Activated T-cell treated with anti-CD3 and anti-CD28 coated beads, Interleukin-2, amount 50 U/mL, for 1 hour (primary cell): Measurements from ENCODE around the gene CYP46A1.

Experiments
- DNase-seq: peaks from one replicate; pipeline ENCODE4 v3.0.0-alpha.2; 2020

CYP46A1 gene

DNA sequence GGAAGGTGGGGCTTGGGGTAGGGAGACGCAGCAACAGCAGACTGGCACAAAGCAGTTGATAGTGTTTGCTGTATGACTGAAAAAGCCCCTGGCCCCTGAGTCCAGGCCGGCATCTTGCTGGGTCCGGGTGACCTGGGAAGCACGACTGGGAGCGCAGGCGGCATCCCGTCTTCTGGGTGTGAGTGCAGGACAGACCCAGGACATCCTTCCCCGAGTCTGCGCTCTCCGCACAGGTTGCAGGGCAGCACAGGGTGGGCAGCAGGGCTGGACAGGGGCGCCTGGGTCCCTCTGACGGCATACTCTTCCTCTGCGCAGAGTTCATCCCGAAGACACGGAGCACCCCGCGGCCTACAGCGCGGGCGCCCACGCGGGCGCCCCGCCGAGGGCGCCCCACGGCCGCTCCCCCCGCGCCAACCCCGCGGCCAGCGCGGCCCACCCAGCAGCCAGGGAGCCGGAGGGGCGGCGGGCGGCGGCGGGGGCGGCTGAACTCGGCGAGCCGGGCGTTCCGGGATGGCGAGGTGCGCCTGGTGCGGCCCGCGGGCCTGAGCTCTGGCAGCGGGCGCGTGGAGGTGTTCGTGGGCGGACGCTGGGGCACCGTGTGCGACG, 9.2 kb upstream of the CYP46A1 start:
- DNase-seq = no peak

GRCh38 chr14:99675382-99675835, 8.7 kb upstream of the CYP46A1 start:
- DNase-seq = no peak

- no peak for DNase-seq
These were observed 8.1 kb upstream of the CYP46A1 start for GRCh38 chr14:99675951-99676350.

DNA sequence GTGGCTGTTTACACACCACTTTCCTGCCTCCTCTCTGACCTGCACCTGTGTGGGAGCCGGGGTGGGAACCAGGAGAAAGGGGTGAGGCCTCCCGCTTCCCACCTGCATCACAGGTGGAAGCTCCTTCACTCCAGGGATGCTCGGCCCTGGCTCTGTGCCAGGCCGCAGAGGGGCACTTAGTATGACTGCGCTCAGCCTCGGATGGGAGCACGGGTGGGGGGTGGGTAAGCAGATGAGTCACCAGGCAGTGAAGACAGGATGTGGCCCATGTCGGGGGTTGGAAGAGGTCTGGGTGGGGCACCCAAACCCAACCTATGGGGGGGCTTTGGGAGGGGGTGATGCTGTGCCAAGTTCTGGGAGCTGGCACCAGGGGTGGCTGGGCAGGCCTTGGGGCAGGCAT, 7.4 kb upstream of the CYP46A1 start:
- DNase-seq = no peak

DNA sequence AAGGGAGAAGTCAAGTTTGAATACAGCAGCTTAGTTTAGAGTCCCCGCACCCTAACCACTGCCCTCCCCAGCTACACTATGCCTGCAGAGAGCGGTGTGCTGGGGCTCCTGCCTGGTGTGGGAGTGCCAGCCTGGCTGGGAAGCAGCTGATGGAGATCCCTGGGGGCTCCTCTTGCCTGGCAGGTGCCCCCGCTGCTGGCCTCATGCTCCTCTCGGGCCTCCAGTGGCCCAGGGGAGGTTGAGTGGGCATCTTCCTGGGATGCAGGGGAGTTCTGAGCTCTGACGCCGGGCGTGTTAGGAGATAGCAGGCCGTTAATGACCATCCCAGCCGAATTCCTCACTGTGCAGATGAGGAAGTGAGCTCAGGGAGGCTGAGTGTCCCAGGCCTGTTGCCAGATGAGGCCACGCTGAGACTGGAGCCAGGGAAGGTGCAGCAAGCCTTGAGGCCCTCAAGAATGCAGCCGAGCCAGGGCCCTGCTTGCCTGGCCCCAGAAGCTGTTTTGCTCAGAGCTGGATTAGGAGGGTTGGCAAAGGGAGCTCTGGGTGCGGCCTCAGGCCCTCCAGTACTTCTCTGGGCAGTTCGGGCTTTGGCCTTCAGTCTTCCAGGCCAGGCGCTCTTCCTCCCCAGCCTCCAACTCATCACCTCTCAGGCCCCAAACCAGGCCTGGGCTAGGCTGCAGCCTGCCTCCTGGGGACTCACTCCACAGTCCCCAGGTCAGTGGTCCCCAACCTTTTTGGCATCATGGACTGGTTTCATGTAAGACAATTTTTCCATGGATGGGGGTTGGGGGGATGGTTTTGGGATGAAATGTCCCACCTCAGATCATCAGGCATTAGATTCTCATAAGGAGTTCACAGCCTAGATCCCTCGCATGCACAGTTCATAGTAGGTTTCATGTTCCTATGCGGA, 6.6 kb upstream of the CYP46A1 start:
- no peak for DNase-seq

DNA sequence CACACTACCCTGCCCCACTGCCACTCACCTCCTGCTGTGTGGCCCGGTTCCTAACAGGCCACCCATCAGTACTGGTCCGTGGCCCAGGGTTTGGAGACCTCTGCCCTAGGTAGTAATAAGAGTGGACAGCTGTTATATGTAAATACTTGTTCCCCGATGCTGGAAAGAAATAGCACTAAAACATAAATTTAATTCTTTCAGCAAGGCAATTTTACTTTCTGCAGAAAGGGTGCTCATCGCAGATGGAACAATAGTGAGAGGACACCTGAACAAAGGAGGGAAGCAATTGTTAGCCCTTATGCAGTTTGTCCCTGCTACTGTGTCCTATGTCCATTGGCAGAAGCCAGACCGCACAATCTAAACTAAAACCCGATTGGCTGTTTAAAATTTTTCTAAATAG, 5.9 kb upstream of the CYP46A1 start:
- DNase-seq = no peak

DNA sequence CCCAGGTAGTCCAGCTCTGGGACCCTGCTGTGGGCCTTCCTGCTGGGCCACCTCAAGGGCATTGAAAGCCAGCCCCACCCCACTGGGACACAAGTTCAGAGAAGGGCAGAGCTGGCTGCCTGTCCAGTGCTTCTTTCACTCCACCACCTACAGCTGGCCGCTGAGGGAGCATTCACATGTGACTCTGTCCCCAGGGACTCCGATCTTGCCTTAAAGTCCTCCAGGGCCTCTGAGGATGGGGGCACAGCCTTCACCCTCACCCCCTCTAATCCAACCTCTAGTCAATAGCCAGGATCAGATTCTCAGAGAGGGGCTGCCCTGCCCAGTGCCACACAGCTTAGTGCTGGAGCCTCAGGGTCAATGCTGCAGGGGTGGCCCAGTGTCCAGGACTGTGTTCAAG, 5.0 kb upstream of the CYP46A1 start:
- no peak for DNase-seq

DNA sequence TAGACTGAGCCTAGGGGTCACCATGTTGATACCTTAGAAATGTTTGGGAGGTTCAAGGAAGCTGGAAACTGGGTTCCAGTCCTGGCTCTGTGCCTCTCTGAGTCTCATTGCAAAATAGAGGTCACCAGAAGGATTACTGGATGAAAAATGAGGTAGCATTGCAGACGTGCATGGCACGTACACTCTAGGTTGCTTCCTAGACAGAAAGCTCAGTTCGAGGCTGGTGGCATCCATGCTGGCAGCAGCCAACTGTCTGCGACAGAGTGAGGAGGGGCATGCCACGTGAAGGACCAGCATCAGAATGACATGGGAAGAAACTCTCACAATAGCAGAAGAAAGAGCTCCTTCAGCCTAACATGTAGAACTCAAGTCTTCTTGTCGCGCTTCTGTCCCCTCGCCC, 4.6 kb upstream of the CYP46A1 start:
- no peak for DNase-seq

DNA sequence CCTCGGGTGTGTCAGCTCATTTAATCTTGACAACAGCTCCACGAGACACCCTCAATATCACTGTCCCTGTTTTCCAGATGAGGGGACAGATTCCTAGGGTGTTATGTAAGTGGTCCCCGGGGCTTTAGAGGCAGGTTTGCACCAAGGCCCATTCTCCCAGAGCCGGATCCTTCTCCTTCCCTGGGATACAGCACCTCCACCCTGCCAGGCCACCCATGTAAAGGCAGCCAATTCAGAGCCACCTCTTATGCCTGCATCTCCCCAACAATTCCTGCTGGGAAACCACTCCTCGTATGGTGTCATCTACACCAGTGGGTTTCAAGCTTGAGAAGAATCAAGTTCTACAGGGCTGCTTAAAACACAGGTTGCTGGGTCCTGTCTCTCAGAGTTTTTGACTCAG, 4.1 kb upstream of the CYP46A1 start:
- no peak for DNase-seq

GRCh38 chr14:99681101-99681831, 2.8 kb upstream of the CYP46A1 start:
- DNase-seq = no peak

DNA sequence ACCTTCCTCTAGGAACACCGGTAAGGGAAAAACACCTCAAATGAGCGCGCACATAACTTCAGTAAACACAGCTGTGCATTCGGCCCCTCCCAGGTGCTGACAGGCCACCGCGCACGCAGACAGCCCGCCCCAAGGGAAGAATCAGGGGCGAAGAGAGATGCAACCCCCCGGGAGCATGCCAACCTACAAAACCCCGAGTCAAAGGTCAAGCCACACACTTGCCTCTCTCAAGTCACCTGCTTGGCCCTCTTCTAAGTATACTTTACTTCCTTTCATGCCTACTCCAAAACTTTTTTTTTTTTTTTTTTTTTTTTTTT, 2.3 kb upstream of the CYP46A1 start:
- no peak for DNase-seq

GRCh38 chr14:99682809-99683618, 1.1 kb upstream of the CYP46A1 start:
- DNase-seq = peak; percentile 85

- no peak for DNase-seq
These were observed 374 bp downstream of the CYP46A1 start for GRCh38 chr14:99684410-99684934.

- no peak for DNase-seq
These were observed 1.1 kb downstream of the CYP46A1 start for GRCh38 chr14:99685151-99685591.

- no peak for DNase-seq
These were observed 1.5 kb downstream of the CYP46A1 start for GRCh38 chr14:99685596-99685995.

DNA sequence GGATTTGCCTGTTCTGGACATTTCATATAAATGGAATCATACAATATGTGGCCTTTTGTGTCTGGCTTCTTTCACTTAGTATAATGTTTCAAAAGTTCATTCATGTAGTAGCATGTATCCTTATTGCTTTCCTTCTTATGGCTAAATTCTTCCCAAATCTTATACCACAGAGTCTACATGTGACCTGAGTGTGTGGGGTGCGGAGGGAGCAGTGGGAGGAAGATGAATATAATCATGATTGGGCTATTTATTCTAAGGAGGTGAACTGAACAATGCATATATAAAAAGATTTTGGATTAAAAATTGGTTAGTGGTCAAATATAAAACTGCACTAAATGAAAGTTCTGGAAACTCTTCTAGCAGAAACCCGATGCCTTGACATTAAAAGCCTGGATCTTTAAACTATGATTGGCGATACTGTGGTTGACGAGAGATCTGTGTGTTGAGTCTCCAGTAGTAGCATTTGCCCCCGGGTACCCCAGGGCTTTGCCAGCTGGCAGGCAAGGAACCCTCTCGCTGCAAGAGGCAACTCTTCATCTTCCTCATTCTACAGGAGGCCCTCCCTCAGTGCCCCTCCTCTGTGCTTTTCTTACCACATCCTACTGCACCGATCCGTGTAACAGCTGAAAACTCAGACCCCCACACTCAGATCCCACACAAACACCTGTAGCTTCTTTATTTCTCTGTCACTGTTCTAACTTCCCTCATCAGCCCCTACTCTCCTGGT, 2.6 kb downstream of the CYP46A1 start:
- DNase-seq = no peak

GRCh38 chr14:99687284-99688209, 3.4 kb downstream of the CYP46A1 start:
- peak; percentile 52 for DNase-seq

GRCh38 chr14:99688210-99688581, 4.1 kb downstream of the CYP46A1 start:
- no peak for DNase-seq

- no peak for DNase-seq
These were observed 4.5 kb downstream of the CYP46A1 start for GRCh38 chr14:99688629-99689028.

- DNase-seq = no peak
These were observed 5.5 kb downstream of the CYP46A1 start for GRCh38 chr14:99689266-99690236.
